GM12892 (cell line): ENCODE data around the gene TMEM243.

ENCODE experiments used
- POLR2A ChIP-seq: IDR thresholded peaks from 2 replicates; pipeline ENCODE4 v1.6.1; 2011; ENCODE audit warnings: low read depth, low read length, control low read depth
- POLR2AphosphoS5 ChIP-seq: IDR thresholded peaks from 2 replicates; pipeline ENCODE4 v1.6.1; 2011; ENCODE audit warnings: low read depth, low read length, control low read depth
- TAF1 ChIP-seq: IDR thresholded peaks from 2 replicates; pipeline ENCODE4 v1.6.1; 2011; ENCODE audit warnings: low read depth, mild to moderate bottlenecking, control low read depth, low read length, borderline replicate concordance

GRCh38 chr7:87173471-87173870, 46.1 kb downstream of the TMEM243 start:
- TF ChIP-seq POLR2A: no peak
- TF ChIP-seq TAF1: no peak
- TF ChIP-seq POLR2AphosphoS5: no peak
